NCI-H82 treated with DMSO at 0.1 percent for 48 hours (cell line): ENCODE data around the gene CROCC.
A peak's percentile ranks its signal among the peaks of the same experiment; 100 is the strongest.
"Not testable (repeated sequence)": the region's sequence is repeated elsewhere in the genome, so short reads cannot be mapped to it uniquely, and the experiment has no call there.

Experiments used
- DNase-seq: peaks from one replicate; lab custom pipeline; 2025; ENCODE audit not compliant: unreplicated experiment; lab: John Stamatoyannopoulos, UW

The CROCC gene

GRCh38 chr1:16896316-16897055 lies 25.2 kb upstream of the CROCC start:
- peak; percentile 77 for DNase-seq

- not testable (repeated sequence) for DNase-seq
Observed at GRCh38 chr1:16897653-16898052, 24.1 kb upstream of the CROCC start.

GRCh38 chr1:16898298-16898697 lies 23.4 kb upstream of the CROCC start:
- not testable (repeated sequence) for DNase-seq

- not testable (repeated sequence) for DNase-seq
Observed at GRCh38 chr1:16899020-16899419, 22.7 kb upstream of the CROCC start.

- DNase-seq: peak; percentile 96
Observed at GRCh38 chr1:16900751-16901150, 21.0 kb upstream of the CROCC start.

- DNase-seq: not testable (repeated sequence)
Observed at GRCh38 chr1:16901371-16901770, 20.4 kb upstream of the CROCC start.

GRCh38 chr1:16903054-16903453 lies 18.7 kb upstream of the CROCC start:
- DNase-seq: peak; percentile 69

- peak; percentile 68 for DNase-seq
Observed at GRCh38 chr1:16903458-16903796, 18.3 kb upstream of the CROCC start.

GRCh38 chr1:16904560-16905109 lies 17.1 kb upstream of the CROCC start:
- DNase-seq: peak; percentile 100

GRCh38 chr1:16905110-16905867 lies 16.4 kb upstream of the CROCC start:
- DNase-seq: peak; percentile 99

GRCh38 chr1:16905868-16906702 lies 15.6 kb upstream of the CROCC start:
- DNase-seq: no peak

- no peak for DNase-seq
Observed at GRCh38 chr1:16906873-16907272, 14.9 kb upstream of the CROCC start.

- DNase-seq: no peak
Observed at GRCh38 chr1:16907870-16908758, 13.6 kb upstream of the CROCC start.

- DNase-seq: not testable (repeated sequence)
Observed at GRCh38 chr1:16911851-16912721, 9.6 kb upstream of the CROCC start.

- DNase-seq: not testable (repeated sequence)
Observed at GRCh38 chr1:16912742-16913141, 9.0 kb upstream of the CROCC start.

GRCh38 chr1:16913181-16913832 lies 8.4 kb upstream of the CROCC start:
- DNase-seq: no peak

GRCh38 chr1:16913833-16914662 lies 7.7 kb upstream of the CROCC start:
- peak; percentile 96 for DNase-seq
